ENCODE data around the gene OR13C2.

GRCh38 chr9:104568868-104569267 lies 36.6 kb downstream of the OR13C2 start, which contains the start of gene OR13C8:
- TF ChIP-seq CTCF (IDR thresholded peaks at IDR 0.05) (no peak), EP300 (IDR thresholded peaks at IDR 0.05) (no peak), POLR2A (IDR thresholded peaks at IDR 0.05) (no peak)

All from upper lobe of left lung (tissue), 4 donors.